ENCODE results near the gene SH3TC1.

- TF ChIP-seq POLR2A (IDR thresholded peaks at IDR 0.05; ENCODE audit: low read length) (no peak), GATA1 (IDR thresholded peaks at IDR 0.05; ENCODE audit: low read depth, low read length) (no peak)
Observed at GRCh38 chr4:8236106-8236919, 37.2 kb downstream of the SH3TC1 start.

All from erythroblast (primary cell).